Caco-2 (cell line): ENCODE measurements around the gene NUDT17. TPM values are rescaled to one million over a fixed set of nuclear protein-coding genes. Genes with fewer than 3 reads are reported as not detected.

Experiments used
- BruUV-seq: library from RNA; stranded (reverse); fragments of 400-500 nt; replicated peaks from 2 replicates; lab custom pipeline; 2021; lab: Mats Ljungman, UMichigan
- CTCF ChIA-PET: fragments of 300-600 bp; sonication (Branson Sonifier 250); formaldehyde crosslinking; loops from one replicate; lab custom pipeline; 2022; ENCODE audit warnings: antibody characterized with exemption; lab: Charles Lee
- POLR2A ChIA-PET: fragments of 300-600 bp; sonication (Branson Sonifier 250); formaldehyde crosslinking; loops from one replicate; lab custom pipeline; 2022; ENCODE audit warnings: antibody characterized with exemption; lab: Charles Lee
- DNase-seq, 2 experiments: peaks; one replicate each; pipeline versions ENCODE4 v3.0.0 to v3.0.0-alpha.2; 2020 to 2022
- H3K27me3 ChIP-seq: replicated peaks from 2 replicates; pipeline ENCODE4 v1.6.0; 2011; ENCODE audit warnings: low read length; ENCODE audit not compliant: control insufficient read depth, insufficient read depth
- H3K36me3 ChIP-seq: 2 replicates; pipeline ENCODE4 v1.5.1; 2011; ENCODE audit warnings: low read length; ENCODE audit not compliant: control insufficient read depth, insufficient read depth
- H3K4me1 ChIP-seq: fragments of 250-450 bp; sonication (Bioruptor Pico); 2 replicates; pipeline ENCODE4 v1.5.1; 2020; ENCODE audit warnings: mild to moderate bottlenecking
- H3K4me3 ChIP-seq: 2 replicates; pipeline ENCODE4 v1.5.1; 2011; ENCODE audit warnings: low read depth, mild to moderate bottlenecking, control low read depth, low read length
- H3K9me3 ChIP-seq: fragments of 250-450 bp; sonication (Bioruptor Pico); 2 replicates; pipeline ENCODE4 v1.5.1; 2020; ENCODE audit warnings: mild to moderate bottlenecking, moderate library complexity
- H3K27ac Mint-ChIP-seq: one replicate; pipeline ENCODE4 v1.8.0; 2022; ENCODE audit warnings: mixed read lengths; ENCODE audit not compliant: unreplicated experiment
- H3K27me3 Mint-ChIP-seq: one replicate; pipeline ENCODE4 v1.8.0; 2022; ENCODE audit warnings: mixed read lengths; ENCODE audit not compliant: insufficient read depth, unreplicated experiment
- H3K36me3 Mint-ChIP-seq: one replicate; pipeline ENCODE4 v1.8.0; 2022; ENCODE audit warnings: mild to moderate bottlenecking, mixed read lengths; ENCODE audit not compliant: insufficient read depth, unreplicated experiment
- H3K4me1 Mint-ChIP-seq: one replicate; pipeline ENCODE4 v1.8.0; 2022; ENCODE audit warnings: low read depth, mixed read lengths; ENCODE audit not compliant: unreplicated experiment
- H3K4me3 Mint-ChIP-seq: one replicate; pipeline ENCODE4 v1.8.0; 2022; ENCODE audit warnings: mild to moderate bottlenecking, moderate library complexity, mixed read lengths; ENCODE audit not compliant: unreplicated experiment
- H3K9me3 Mint-ChIP-seq: one replicate; pipeline ENCODE4 v1.8.0; 2022; ENCODE audit warnings: mixed read lengths; ENCODE audit not compliant: unreplicated experiment
- intact Hi-C: fragments of 100-400 bp; cut with micrococcal nuclease; formaldehyde crosslinking; loops from one replicate; pipeline ENCODE4 v1.10.0; 2022; ENCODE audit not compliant: unreplicated experiment
- total RNA-seq: library from RNA; stranded (reverse); gene quantifications from 2 replicates; pipeline ENCODE4 v1.2.3, GENCODE V29; 2022
- TF ChIP-seq, protein P1 (sequence below), 2 experiments: fragments of 200-600 bp in 1 of 2; IDR thresholded peaks; 1 replicate in 1 of 2; 2 replicates in 1 of 2; pipeline versions ENCODE4 v1.5.1 to v1.8.0; 2011 to 2022; ENCODE audit warnings: antibody characterized with exemption in 1 of 2, control low read depth in 1 of 2, inconsistent platforms in 1 of 2, low read depth in 1 of 2, low read length in 1 of 2, mild to moderate bottlenecking in 1 of 2, moderate library complexity in 1 of 2; ENCODE audit not compliant: insufficient read depth in 1 of 2, severe bottlenecking in 1 of 2, unreplicated experiment in 1 of 2

NUDT17 gene
- total RNA-seq, 1 experiment from 2014 or later, result 6.4 TPM

DNA sequence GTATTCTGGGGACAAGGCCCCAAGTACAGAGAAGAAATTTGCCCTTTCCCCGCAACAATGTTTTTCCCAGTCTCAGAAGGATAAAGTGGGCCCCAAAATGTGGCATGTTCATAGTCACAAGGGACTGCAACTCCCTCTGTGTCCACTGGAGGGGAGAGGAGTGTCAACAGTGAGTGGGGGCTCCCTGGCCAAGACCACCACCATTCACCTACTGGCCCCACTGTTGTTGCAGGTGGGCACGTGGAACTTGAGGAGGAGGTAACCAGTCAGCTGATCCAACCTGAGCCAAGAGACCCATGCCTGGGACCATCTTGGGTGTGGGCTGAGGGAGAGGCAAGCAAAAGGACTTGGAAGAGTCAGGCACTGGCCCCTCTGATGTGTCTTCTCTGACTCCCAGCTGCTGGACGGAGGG lies 777 bp downstream of the NUDT17 start:
- Mint-ChIP-seq H3K27ac (no peak overlapping the region), H3K27me3 (no peaks in the 10 kb centered on the region), H3K4me1 (no peaks in the 10 kb centered on the region), H3K4me3 (no peak overlapping the region), H3K9me3 (no peaks in the 10 kb centered on the region), H3K36me3 (peaks cover 26% of the 10 kb centered on the region)
- intact Hi-C loops, result no loop called here
- H3K9me3 ChIP-seq, result no peaks in the 10 kb centered on the region
- BruUV-seq, result no TSS peak
- ChIA-PET POLR2A (interaction anchor here (4.0 kb wide), 1 partner anchor 13 kb away, joined by 30 read pairs; the partner anchor contains the start of gene PIAS3), CTCF (interaction anchor here (0.8 to 6.5 kb wide), 4 partner anchors 12 to 118 kb away, joined by 3 to 136 read pairs (median 6); partner anchors contain the start of genes ANKRD34A, LIX1L, PIAS3 and POLR3GL)
- H3K4me3 ChIP-seq, result peak overlapping the region; percentile 61
- DNase-seq, result peak in 1 of 2 experiments; percentile 43
- peaks cover 7% of the 10 kb centered on the region for H3K4me1 ChIP-seq
- H3K27me3 ChIP-seq, result no peaks in the 10 kb centered on the region
- TF ChIP-seq, protein P1, sequence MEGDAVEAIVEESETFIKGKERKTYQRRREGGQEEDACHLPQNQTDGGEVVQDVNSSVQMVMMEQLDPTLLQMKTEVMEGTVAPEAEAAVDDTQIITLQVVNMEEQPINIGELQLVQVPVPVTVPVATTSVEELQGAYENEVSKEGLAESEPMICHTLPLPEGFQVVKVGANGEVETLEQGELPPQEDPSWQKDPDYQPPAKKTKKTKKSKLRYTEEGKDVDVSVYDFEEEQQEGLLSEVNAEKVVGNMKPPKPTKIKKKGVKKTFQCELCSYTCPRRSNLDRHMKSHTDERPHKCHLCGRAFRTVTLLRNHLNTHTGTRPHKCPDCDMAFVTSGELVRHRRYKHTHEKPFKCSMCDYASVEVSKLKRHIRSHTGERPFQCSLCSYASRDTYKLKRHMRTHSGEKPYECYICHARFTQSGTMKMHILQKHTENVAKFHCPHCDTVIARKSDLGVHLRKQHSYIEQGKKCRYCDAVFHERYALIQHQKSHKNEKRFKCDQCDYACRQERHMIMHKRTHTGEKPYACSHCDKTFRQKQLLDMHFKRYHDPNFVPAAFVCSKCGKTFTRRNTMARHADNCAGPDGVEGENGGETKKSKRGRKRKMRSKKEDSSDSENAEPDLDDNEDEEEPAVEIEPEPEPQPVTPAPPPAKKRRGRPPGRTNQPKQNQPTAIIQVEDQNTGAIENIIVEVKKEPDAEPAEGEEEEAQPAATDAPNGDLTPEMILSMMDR (IDR thresholded peaks at IDR 0.05; ENCODE audit: insufficient read depth in 1 of 2, low read depth in 1 of 2, low read length in 1 of 2, severe bottlenecking in 1 of 2, unreplicated experiment in 1 of 2), result peak; percentile 56 to 69
- peaks cover 3% of the 10 kb centered on the region for H3K36me3 ChIP-seq

DNA sequence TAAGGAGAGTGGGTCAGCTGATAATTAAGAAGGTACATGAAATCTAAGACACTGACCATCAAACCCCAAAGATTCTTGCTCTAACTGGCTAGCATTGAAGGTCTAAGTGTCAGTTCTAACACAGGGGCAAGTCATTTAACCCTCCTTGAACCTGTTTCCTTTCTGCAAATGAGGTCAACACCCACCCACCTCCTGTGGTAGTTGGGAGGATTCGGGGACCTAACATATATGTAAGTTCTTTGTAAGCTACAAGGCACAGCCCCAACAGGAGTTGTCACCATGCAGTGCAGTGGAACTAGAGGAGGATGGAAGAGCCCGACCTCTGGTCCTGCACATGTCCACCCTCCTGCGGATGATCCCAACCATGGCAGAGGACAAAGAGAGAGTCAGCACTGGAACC lies 2.4 kb downstream of the NUDT17 start:
- no TSS peak for BruUV-seq
- CTCF ChIA-PET, result interaction anchor here (0.6 to 6.5 kb wide), 4 partner anchors 10 to 44 kb away, joined by 3 to 136 read pairs (median 4); partner anchors contain the start of gene PIAS3

DNA sequence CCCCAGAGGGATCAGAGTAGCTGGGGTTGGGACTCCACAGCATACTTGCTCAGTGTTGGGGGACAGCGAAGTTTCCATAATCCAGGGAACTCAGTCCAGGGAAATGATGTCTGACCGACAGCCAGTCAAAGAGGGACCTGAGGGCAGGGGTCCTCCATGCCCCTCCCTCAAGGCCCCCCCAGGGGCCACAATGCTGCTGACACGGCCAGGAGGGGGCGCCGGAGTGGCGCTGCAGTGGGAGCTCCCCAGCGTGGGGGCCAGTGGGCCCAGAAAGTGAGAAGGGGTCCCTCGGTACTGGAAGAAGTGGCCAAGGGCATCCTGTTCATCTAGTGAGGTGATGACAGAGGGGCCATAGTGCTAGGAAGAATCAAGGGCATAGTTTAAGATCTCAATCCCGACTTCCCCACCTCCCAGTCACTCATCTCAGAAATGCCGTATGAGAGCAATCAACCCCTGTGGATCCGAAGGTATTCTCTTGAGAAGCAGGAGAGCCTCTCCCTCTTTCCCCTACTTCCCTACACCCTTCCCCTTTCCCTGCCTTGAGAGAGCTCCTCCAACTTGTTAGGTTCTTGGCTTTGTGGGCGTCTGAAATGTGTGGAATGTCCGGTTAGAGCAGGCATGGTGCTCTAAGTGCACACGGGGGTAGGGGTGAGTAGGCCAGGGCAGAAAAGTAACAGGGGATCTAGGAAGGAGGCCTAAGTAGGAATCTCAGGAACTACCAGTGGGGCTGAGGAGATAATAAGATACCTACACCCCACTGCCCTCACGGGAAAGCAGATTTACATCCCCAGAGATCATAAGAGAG lies 4.1 kb downstream of the NUDT17 start:
- Histone ChIP-seq H3K36me3 (peaks cover 2% of the 10 kb centered on the region), H3K9me3 (no peaks in the 10 kb centered on the region), H3K27me3 (no peaks in the 10 kb centered on the region), H3K4me1 (peaks cover 7% of the 10 kb centered on the region), H3K4me3 (no peak overlapping the region)
- POLR2A ChIA-PET, result interaction anchor here (1.6 kb wide), 1 partner anchor 10 kb away, joined by 6 read pairs; no protein-coding TSS in a partner anchor
- no peaks in the 10 kb centered on the region for H3K4me1 Mint-ChIP-seq
- H3K27ac Mint-ChIP-seq, result no peak overlapping the region
- H3K9me3 Mint-ChIP-seq, result no peaks in the 10 kb centered on the region
- CTCF ChIA-PET, result interaction anchor here (6.5 kb wide), 1 partner anchor 8 kb away, joined by 136 read pairs; the partner anchor contains the start of gene PIAS3
- TF ChIP-seq, protein P1 (IDR thresholded peaks at IDR 0.05; ENCODE audit: insufficient read depth in 1 of 2, low read depth in 1 of 2, low read length in 1 of 2, severe bottlenecking in 1 of 2, unreplicated experiment in 1 of 2), result peak; percentile 16 to 30
- DNase-seq, result no peak
- H3K4me3 Mint-ChIP-seq, result no peak overlapping the region
- intact Hi-C loops, result no loop called here
- peaks cover 29% of the 10 kb centered on the region for H3K36me3 Mint-ChIP-seq
- BruUV-seq, result no TSS peak
- H3K27me3 Mint-ChIP-seq, result no peaks in the 10 kb centered on the region

More for the DNA sequence above, 2.4 kb downstream of the NUDT17 start:
- no peak overlapping the region for H3K4me3 ChIP-seq
- H3K36me3 Mint-ChIP-seq, result peaks cover 20% of the 10 kb centered on the region
- DNase-seq, result no peak
- H3K9me3 ChIP-seq, result no peaks in the 10 kb centered on the region
- H3K27me3 ChIP-seq, result no peaks in the 10 kb centered on the region
- POLR2A ChIA-PET, result interaction anchor here (4.0 kb wide), 1 partner anchor 11 kb away, joined by 30 read pairs; the partner anchor contains the start of gene PIAS3
- no peaks in the 10 kb centered on the region for H3K27me3 Mint-ChIP-seq
- TF ChIP-seq, protein P1 (IDR thresholded peaks at IDR 0.05; ENCODE audit: insufficient read depth in 1 of 2, low read depth in 1 of 2, low read length in 1 of 2, severe bottlenecking in 1 of 2, unreplicated experiment in 1 of 2), result no peak
- H3K4me1 Mint-ChIP-seq, result no peaks in the 10 kb centered on the region
- H3K27ac Mint-ChIP-seq, result no peak overlapping the region
- peaks cover 7% of the 10 kb centered on the region for H3K4me1 ChIP-seq
- H3K9me3 Mint-ChIP-seq, result no peaks in the 10 kb centered on the region
- intact Hi-C loops, result no loop called here
- H3K4me3 Mint-ChIP-seq, result no peak overlapping the region
- H3K36me3 ChIP-seq, result peaks cover 2% of the 10 kb centered on the region
